HEK293 (cell line): ENCODE measurements around the gene EVC2.
A peak's percentile ranks its signal among the peaks of the same experiment; 100 is the strongest.

Experiments
- CTCF ChIA-PET: fragments of 350-600 bp; formaldehyde crosslinking; extraction: SDS; loops from one replicate; lab custom pipeline; 2021; ENCODE audit warnings: antibody characterized with exemption; lab: Yijun Ruan, JAX
- POLR2A ChIA-PET: fragments of 300-600 bp; formaldehyde crosslinking; extraction: SDS; loops from one replicate; lab custom pipeline; 2020; ENCODE audit warnings: antibody characterized with exemption, inconsistent platforms; lab: Yijun Ruan, JAX
- H3K27ac ChIP-seq: fragments of 200-500 bp; sonication (Bioruptor generic); 2 replicates; pipeline ENCODE4 v1.5.1; 2014; ENCODE audit warnings: low read depth, low read length, control low read depth, inconsistent platforms; ENCODE audit errors: extremely low read depth
- H3K36me3 ChIP-seq, 2 experiments: fragments of 200-500 bp in 1 of 2; sonication (Bioruptor generic) in 1 of 2; 1 replicate in 1 of 2; 2 replicates in 1 of 2; pipeline ENCODE4 v1.5.1; 2014 to 2017; ENCODE audit warnings: inconsistent platforms in 2 of 2, low read length in 2 of 2; ENCODE audit not compliant: control insufficient read depth in 2 of 2, insufficient read depth in 1 of 2
- H3K4me1 ChIP-seq: fragments of 200-500 bp; sonication (Bioruptor generic); 2 replicates; pipeline ENCODE4 v1.5.1; 2014; ENCODE audit warnings: mild to moderate bottlenecking, low read length, inconsistent platforms; ENCODE audit not compliant: control insufficient read depth, insufficient read depth
- H3K4me3 ChIP-seq: 2 replicates; pipeline ENCODE4 v1.5.1; 2011; ENCODE audit warnings: low read depth, mild to moderate bottlenecking, control low read depth, low read length, moderate library complexity
- H3K9me3 ChIP-seq: fragments of 200-500 bp; sonication (Bioruptor generic); 2 replicates; pipeline ENCODE4 v1.5.1; 2014; ENCODE audit warnings: low read depth, low read length, inconsistent platforms; ENCODE audit not compliant: control insufficient read depth, insufficient read depth
- BCL11B ChIP-seq: fragments of 450-650 bp; formaldehyde crosslinking; IDR thresholded peaks from 2 replicates; pipeline ENCODE4 v1.5.1; 2016; ENCODE audit warnings: low read depth, missing biosample characterization, missing genetic modification characterization
- MEIS1 ChIP-seq: sonication (generic); formaldehyde crosslinking; IDR thresholded peaks from 2 replicates; pipeline ENCODE4 v1.8.1; 2022; ENCODE audit warnings: missing genetic modification reagents, mild to moderate bottlenecking, borderline replicate concordance
- OVOL3 ChIP-seq: fragments of 450-650 bp; formaldehyde crosslinking; IDR thresholded peaks from 2 replicates; pipeline ENCODE4 v1.5.1; 2016; ENCODE audit warnings: missing biosample characterization, missing genetic modification characterization
- PBX3 ChIP-seq: sonication (generic); formaldehyde crosslinking; IDR thresholded peaks from 2 replicates; pipeline ENCODE4 v1.8.1; 2022; ENCODE audit warnings: mild to moderate bottlenecking, moderate library complexity, missing genetic modification reagents
- WT1 ChIP-seq: fragments of 450-650 bp; formaldehyde crosslinking; IDR thresholded peaks from 2 replicates; pipeline ENCODE4 v1.5.1; 2016; ENCODE audit warnings: missing biosample characterization, missing genetic modification characterization
- ZIC2 ChIP-seq: fragments of 450-650 bp; formaldehyde crosslinking; IDR thresholded peaks from 2 replicates; pipeline ENCODE4 v1.5.1; 2016; ENCODE audit warnings: missing biosample characterization, missing genetic modification characterization
- ZNF114 ChIP-seq: fragments of 450-650 bp; formaldehyde crosslinking; IDR thresholded peaks from 2 replicates; pipeline ENCODE4 v1.5.0; 2017; ENCODE audit warnings: missing biosample characterization, missing genetic modification characterization
- ZNF2 ChIP-seq: fragments of 450-650 bp; formaldehyde crosslinking; IDR thresholded peaks from 2 replicates; pipeline ENCODE4 v1.5.1; 2016; ENCODE audit warnings: missing biosample characterization, missing genetic modification characterization
- ZNF335 ChIP-seq: fragments of 450-650 bp; formaldehyde crosslinking; conservative IDR thresholded peaks from 2 replicates; pipeline ENCODE4 v1.5.1; 2016; ENCODE audit warnings: missing biosample characterization, missing genetic modification characterization
- ZNF341 ChIP-seq: fragments of 450-650 bp; formaldehyde crosslinking; IDR thresholded peaks from 2 replicates; pipeline ENCODE4; 2016; ENCODE audit warnings: low read depth, missing biosample characterization, missing genetic modification characterization
- ZNF366 ChIP-seq: fragments of 450-650 bp; formaldehyde crosslinking; conservative IDR thresholded peaks from 2 replicates; pipeline ENCODE4 v1.5.1; 2016; ENCODE audit warnings: missing biosample characterization, missing genetic modification characterization
- ZNF416 ChIP-seq: fragments of 450-650 bp; formaldehyde crosslinking; IDR thresholded peaks from 2 replicates; pipeline ENCODE4 v1.5.1; 2016; ENCODE audit warnings: missing biosample characterization, missing genetic modification characterization
- ZNF449 ChIP-seq: fragments of 450-650 bp; formaldehyde crosslinking; IDR thresholded peaks from 2 replicates; pipeline ENCODE4 v1.5.1; 2017; ENCODE audit warnings: missing biosample characterization, mild to moderate bottlenecking, missing genetic modification characterization, moderate library complexity
- ZNF48 ChIP-seq: fragments of 450-650 bp; formaldehyde crosslinking; IDR thresholded peaks from 2 replicates; pipeline ENCODE4 v1.5.1; 2016; ENCODE audit warnings: missing biosample characterization, missing genetic modification characterization
- ZNF510 ChIP-seq: fragments of 450-650 bp; formaldehyde crosslinking; IDR thresholded peaks from 2 replicates; pipeline ENCODE4 v1.5.1; 2018; ENCODE audit warnings: mild to moderate bottlenecking, missing genetic modification characterization, missing biosample characterization; ENCODE audit not compliant: insufficient replicate concordance
- ZNF560 ChIP-seq: fragments of 450-650 bp; formaldehyde crosslinking; IDR thresholded peaks from 2 replicates; pipeline ENCODE4 v1.5.1; 2017; ENCODE audit warnings: missing biosample characterization, missing genetic modification characterization, borderline replicate concordance
- ZNF571 ChIP-seq: fragments of 450-650 bp; formaldehyde crosslinking; IDR thresholded peaks from 2 replicates; pipeline ENCODE4 v1.5.0; 2017; ENCODE audit warnings: missing biosample characterization, missing genetic modification characterization
- ZNF624 ChIP-seq: fragments of 450-650 bp; formaldehyde crosslinking; IDR thresholded peaks from 2 replicates; pipeline ENCODE4 v1.5.1; 2017; ENCODE audit warnings: missing biosample characterization, missing genetic modification characterization
- ZNF645 ChIP-seq: fragments of 450-650 bp; formaldehyde crosslinking; IDR thresholded peaks from 2 replicates; pipeline ENCODE4; 2016; ENCODE audit warnings: missing biosample characterization, missing genetic modification characterization
- ZNF658 ChIP-seq: fragments of 450-650 bp; formaldehyde crosslinking; IDR thresholded peaks from 2 replicates; pipeline ENCODE4; 2016; ENCODE audit warnings: missing biosample characterization, missing genetic modification characterization
- ZNF664 ChIP-seq: fragments of 450-650 bp; formaldehyde crosslinking; IDR thresholded peaks from 2 replicates; pipeline ENCODE4 v1.5.1; 2016; ENCODE audit warnings: missing biosample characterization, missing genetic modification characterization
- ZNF776 ChIP-seq: fragments of 450-650 bp; formaldehyde crosslinking; IDR thresholded peaks from 2 replicates; pipeline ENCODE4 v1.5.0; 2017; ENCODE audit warnings: missing biosample characterization, missing genetic modification characterization, borderline replicate concordance
- ZNF777 ChIP-seq: fragments of 450-650 bp; formaldehyde crosslinking; IDR thresholded peaks from 2 replicates; pipeline ENCODE4 v1.5.1; 2017; ENCODE audit warnings: missing biosample characterization, missing genetic modification characterization, borderline replicate concordance
- ZNF830 ChIP-seq: fragments of 450-650 bp; IDR thresholded peaks from 2 replicates; pipeline ENCODE4 v1.5.0; 2018; ENCODE audit warnings: missing biosample characterization, missing genetic modification characterization, low read depth, mild to moderate bottlenecking, moderate library complexity
- TF ChIP-seq, protein P1 (sequence below): fragments of 450-650 bp; formaldehyde crosslinking; IDR thresholded peaks from 2 replicates; pipeline ENCODE4 v1.5.1; 2016; ENCODE audit warnings: missing biosample characterization, missing genetic modification characterization
- TF ChIP-seq, protein P2 (sequence below): fragments of 450-650 bp; formaldehyde crosslinking; IDR thresholded peaks from 2 replicates; pipeline ENCODE4 v1.5.1; 2017; ENCODE audit warnings: missing biosample characterization, missing genetic modification characterization

Gene EVC2

GRCh38 chr4:5712931-5713330 is 4.6 kb upstream of the EVC2 start:
- TF ChIP-seq ZNF416 (tag by site-specific recombination): no peak
- POLR2A ChIA-PET: no interaction called here
- CTCF ChIA-PET: no interaction called here
- peaks cover 0 to 2% of the 10 kb centered on the region in 2 experiments; a peak in 1 of 3 replicates for H3K36me3 ChIP-seq
- no peak overlapping the region for H3K4me3 ChIP-seq
- H3K27ac ChIP-seq: no peak overlapping the region
- H3K4me1 ChIP-seq: no peaks in the 10 kb centered on the region
- H3K9me3 ChIP-seq: no peaks in the 10 kb centered on the region

- POLR2A ChIA-PET: no interaction called here
- CTCF ChIA-PET: no interaction called here
- Histone ChIP-seq H3K4me1 (no peaks in the 10 kb centered on the region), H3K36me3 (peaks cover 0 to 2% of the 10 kb centered on the region in 2 experiments; a peak in 1 of 3 replicates), H3K27ac (no peak overlapping the region), H3K4me3 (no peak overlapping the region)
- TF ChIP-seq ZNF830: no peak
- no peak for TF ChIP-seq ZNF335
- TF ChIP-seq ZNF114 (tag by site-specific recombination): no peak
- TF ChIP-seq ZNF48 (tag by site-specific recombination): no peak
- no peak for TF ChIP-seq WT1 (tag by site-specific recombination)
- TF ChIP-seq ZNF560 (tag by site-specific recombination): no peak
- TF ChIP-seq OVOL3 (tag by site-specific recombination): no peak
- no peak for TF ChIP-seq BCL11B (tag by site-specific recombination)
- no peak for TF ChIP-seq ZNF777 (tag by site-specific recombination)
- TF ChIP-seq ZNF2: no peak
- TF ChIP-seq ZNF645: no peak
- TF ChIP-seq, protein P1, sequence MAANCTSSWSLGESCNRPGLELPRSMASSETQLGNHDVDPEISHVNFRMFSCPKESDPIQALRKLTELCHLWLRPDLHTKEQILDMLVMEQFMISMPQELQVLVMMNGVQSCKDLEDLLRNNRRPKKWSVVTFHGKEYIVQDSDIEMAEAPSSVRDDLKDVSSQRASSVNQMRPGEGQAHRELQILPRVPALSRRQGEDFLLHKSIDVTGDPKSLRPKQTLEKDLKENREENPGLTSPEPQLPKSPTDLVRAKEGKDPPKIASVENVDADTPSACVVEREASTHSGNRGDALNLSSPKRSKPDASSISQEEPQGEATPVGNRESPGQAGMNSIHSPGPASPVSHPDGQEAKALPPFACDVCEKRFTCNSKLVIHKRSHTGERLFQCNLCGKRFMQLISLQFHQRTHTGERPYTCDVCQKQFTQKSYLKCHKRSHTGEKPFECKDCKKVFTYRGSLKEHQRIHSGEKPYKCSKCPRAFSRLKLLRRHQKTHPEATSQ: no peak
- no peak for TF ChIP-seq ZNF776 (tag by site-specific recombination)
- no peak for TF ChIP-seq ZNF664 (tag by site-specific recombination)
- TF ChIP-seq MEIS1 (CRISPR knock-in tag): no peak
- no peak for TF ChIP-seq ZNF449 (tag by site-specific recombination)
- no peak for TF ChIP-seq ZNF658 (tag by site-specific recombination)
- no peak for TF ChIP-seq ZNF510
- TF ChIP-seq, all 188 proteins: peak for 0
- no peaks in the 10 kb centered on the region for H3K9me3 ChIP-seq
Observed at GRCh38 chr4:5712517-5712916, 4.2 kb upstream of the EVC2 start.

GRCh38 chr4:5711479-5712184 is 3.3 kb upstream of the EVC2 start:
- H3K4me3 ChIP-seq: peak overlapping the region; percentile 42
- CTCF ChIA-PET: no interaction called here
- no peaks in the 10 kb centered on the region for H3K4me1 ChIP-seq
- POLR2A ChIA-PET: no interaction called here
- H3K36me3 ChIP-seq: peaks cover 0 to 2% of the 10 kb centered on the region in 2 experiments; a peak in 1 of 3 replicates
- no peaks in the 10 kb centered on the region for H3K9me3 ChIP-seq
- peak overlapping the region; percentile 71; the same call in 1 of the 2 replicates for H3K27ac ChIP-seq
- TF ChIP-seq ZNF335 (peak; percentile 89), ZNF366 (tag by site-specific recombination) (no peak), ZIC2 (tag by site-specific recombination) (peak; percentile 16; the same call in 1 of the 2 replicates), ZNF571 (tag by site-specific recombination) (no peak), ZNF341 (tag by site-specific recombination) (peak; percentile 33; the same call in 1 of the 2 replicates), ZNF624 (tag by site-specific recombination) (no peak), PBX3 (CRISPR knock-in tag) (no peak)
- TF ChIP-seq, protein P2, sequence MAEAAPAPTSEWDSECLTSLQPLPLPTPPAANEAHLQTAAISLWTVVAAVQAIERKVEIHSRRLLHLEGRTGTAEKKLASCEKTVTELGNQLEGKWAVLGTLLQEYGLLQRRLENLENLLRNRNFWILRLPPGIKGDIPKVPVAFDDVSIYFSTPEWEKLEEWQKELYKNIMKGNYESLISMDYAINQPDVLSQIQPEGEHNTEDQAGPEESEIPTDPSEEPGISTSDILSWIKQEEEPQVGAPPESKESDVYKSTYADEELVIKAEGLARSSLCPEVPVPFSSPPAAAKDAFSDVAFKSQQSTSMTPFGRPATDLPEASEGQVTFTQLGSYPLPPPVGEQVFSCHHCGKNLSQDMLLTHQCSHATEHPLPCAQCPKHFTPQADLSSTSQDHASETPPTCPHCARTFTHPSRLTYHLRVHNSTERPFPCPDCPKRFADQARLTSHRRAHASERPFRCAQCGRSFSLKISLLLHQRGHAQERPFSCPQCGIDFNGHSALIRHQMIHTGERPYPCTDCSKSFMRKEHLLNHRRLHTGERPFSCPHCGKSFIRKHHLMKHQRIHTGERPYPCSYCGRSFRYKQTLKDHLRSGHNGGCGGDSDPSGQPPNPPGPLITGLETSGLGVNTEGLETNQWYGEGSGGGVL (tag by site-specific recombination): 0 out of 2 replicates have a peak, but pooled peaks have one; percentile 20
